ENCODE results near the gene IAPP. TPM values are rescaled to one million over a fixed set of nuclear protein-coding genes. Genes with fewer than 3 reads are reported as not detected.

IAPP gene
- total and polyA plus RNA-seq, 9 donors: not detected

DNA sequence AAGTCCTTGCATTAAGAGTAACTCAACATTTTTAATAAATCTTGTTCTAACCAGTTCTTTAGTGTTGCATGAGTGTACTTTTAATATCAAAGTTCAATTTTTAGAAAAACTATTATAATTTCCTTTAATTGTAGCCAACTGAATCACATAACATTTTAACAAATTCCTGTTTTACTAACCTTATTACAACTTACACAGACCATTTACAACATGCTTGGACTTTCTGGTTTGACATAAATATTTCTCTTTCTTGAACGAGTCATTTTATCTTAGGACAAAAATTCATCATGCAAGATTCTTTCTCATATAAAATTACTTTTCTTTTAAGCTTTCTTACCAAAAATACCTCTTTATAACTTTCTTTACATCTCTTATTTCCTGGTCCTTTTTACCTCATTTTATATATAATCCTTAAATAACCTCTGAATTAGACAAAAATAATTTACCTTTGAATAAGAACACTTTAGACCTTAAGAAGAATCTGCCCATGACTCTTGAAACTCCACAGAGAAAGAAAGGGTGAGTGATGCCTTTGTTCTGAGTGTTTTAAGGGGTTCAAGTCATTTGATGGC, 41.9 kb upstream of the IAPP start:
- Histone ChIP-seq H3K27me3 (no peaks in the 10 kb centered on the region), H3K36me3 (no peaks in the 10 kb centered on the region), H3K4me1 (ENCODE audit: insufficient read depth) (no peaks in the 10 kb centered on the region), H3K9me3 (no peaks in the 10 kb centered on the region), H3K27ac (no peak overlapping the region), H3K4me3 (no peak overlapping the region)
- WGBS, 3 donors: 52 to 66% (median 59%) methylated on average over 1 of the region's 1 CpG
- intact Hi-C loops (cut with DNase I): no loop called here
- TF ChIP-seq CTCF (IDR thresholded peaks at IDR 0.05) (no peak), POLR2A (IDR thresholded peaks at IDR 0.05) (no peak), EP300 (IDR thresholded peaks at IDR 0.05) (no peak)
- no peak for DNase-seq

DNA sequence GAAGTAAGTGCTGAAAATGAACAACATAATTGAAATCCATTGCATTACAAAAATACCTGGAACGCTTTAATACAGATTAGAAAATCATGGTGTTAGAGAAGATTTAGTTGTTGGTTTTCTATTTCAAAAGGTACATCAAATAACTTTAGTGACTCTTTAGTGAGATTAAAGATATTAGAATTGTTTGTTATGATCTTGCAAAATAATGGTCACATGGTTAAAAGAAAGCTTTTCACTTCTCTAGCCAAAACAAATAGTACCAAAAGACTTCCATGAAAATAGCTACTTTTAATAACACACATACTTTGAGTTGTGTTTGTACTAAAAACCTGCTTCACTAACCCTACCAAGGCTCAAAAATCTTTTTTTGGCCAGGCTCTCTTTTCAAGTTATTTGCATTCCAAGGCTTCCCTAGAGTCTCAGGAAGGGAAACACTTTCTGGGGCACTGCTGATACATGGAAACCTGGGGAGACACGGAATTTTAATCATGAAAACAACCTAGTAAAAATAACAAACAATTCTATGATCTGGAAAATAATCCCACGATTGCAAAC, 37.9 kb upstream of the IAPP start, which contains the start of gene SLCO1A2:
TSS of gene SLCO1A2 (minus strand) at position 147 of the 555 bp plus-strand sequence. CDS start 270 bp downstream, outside the sequence.
- 10 to 38% (median 11%) methylated on average over 3 of the region's 3 CpGs for WGBS, 3 donors
- no peak for TF ChIP-seq CTCF (IDR thresholded peaks at IDR 0.05)
- no peak for TF ChIP-seq EP300 (IDR thresholded peaks at IDR 0.05)
- no peak for TF ChIP-seq POLR2A (IDR thresholded peaks at IDR 0.05)
- Histone ChIP-seq H3K36me3 (no peaks in the 10 kb centered on the region), H3K27me3 (no peaks in the 10 kb centered on the region), H3K4me3 (no peak within 1 kb of the TSS), H3K4me1 (ENCODE audit: insufficient read depth) (no peaks in the 10 kb centered on the region), H3K9me3 (no peaks in the 10 kb centered on the region), H3K27ac (no peak within 1 kb of the TSS)
- DNase-seq: no peak
- intact Hi-C loops (cut with DNase I): no loop called here

GRCh38 chr12:21336656-21337055, 36.0 kb upstream of the IAPP start:
- Histone ChIP-seq H3K9me3 (no peaks in the 10 kb centered on the region), H3K36me3 (no peaks in the 10 kb centered on the region), H3K27ac (no peak overlapping the region), H3K27me3 (no peaks in the 10 kb centered on the region), H3K4me3 (no peak overlapping the region), H3K4me1 (ENCODE audit: insufficient read depth) (no peaks in the 10 kb centered on the region)
- WGBS, 3 donors: 69 to 82% (median 73%) methylated on average over 5 of the region's 5 CpGs
- DNase-seq: no peak
- TF ChIP-seq POLR2A (IDR thresholded peaks at IDR 0.05) (no peak), CTCF (IDR thresholded peaks at IDR 0.05) (no peak), EP300 (IDR thresholded peaks at IDR 0.05) (no peak)
- intact Hi-C loops (cut with DNase I): no loop called here

DNA sequence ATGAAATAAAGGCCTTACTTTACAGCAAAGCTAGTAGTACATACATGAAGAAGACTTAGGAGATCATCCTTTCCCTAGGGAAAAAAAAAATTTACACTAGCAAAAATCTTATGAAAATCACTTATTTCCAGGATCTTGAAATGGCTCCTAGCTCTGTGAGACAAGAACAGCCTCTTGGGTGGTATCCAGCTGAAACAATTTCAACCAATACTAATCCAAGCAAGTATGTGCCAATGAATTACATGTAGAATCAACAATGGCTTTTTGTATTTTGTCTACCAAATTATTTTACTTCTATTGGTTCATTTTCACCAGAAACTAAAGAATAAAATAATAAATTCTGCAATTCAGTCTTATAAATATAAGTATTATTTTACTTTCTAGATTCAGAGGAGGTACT, 35.2 kb upstream of the IAPP start:
- no peaks in the 10 kb centered on the region for H3K4me1 ChIP-seq (ENCODE audit: insufficient read depth)
- no peak overlapping the region for H3K4me3 ChIP-seq
- no peak overlapping the region for H3K27ac ChIP-seq
- no peaks in the 10 kb centered on the region for H3K27me3 ChIP-seq
- DNase-seq: no peak
- intact Hi-C loops (cut with DNase I): no loop called here
- no peaks in the 10 kb centered on the region for H3K9me3 ChIP-seq
- no peaks in the 10 kb centered on the region for H3K36me3 ChIP-seq
- no peak for TF ChIP-seq CTCF (IDR thresholded peaks at IDR 0.05)
- no peak for TF ChIP-seq POLR2A (IDR thresholded peaks at IDR 0.05)
- TF ChIP-seq EP300 (IDR thresholded peaks at IDR 0.05): no peak

All from ovary (tissue), 9 donors.